ENCODE results near the gene TNS3.

The TNS3 gene

DNA sequence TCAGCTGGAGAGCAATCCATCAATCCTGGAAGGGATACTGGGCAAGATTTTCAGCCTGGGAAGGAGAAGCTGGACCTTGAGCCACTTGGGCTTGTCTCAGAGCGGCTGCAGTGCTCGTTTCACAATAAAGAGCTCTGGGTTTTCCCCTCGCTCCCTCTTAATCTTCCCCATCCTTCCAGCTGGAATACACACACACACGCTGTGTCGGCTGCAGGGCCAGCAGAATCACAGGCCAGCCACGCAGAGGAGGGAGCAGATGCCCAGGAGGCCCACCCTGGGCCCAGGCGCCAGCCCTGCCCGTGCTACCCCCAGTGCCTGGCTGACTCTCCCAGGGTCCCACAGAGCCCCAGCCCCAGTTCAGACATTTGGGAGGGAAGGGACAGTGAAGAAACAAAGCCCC is 255.1 kb downstream of the TNS3 start:
- DNase-seq: no peak

GRCh38 chr7:47326220-47326619 is 255.7 kb downstream of the TNS3 start:
- DNase-seq: no peak

- no peak for DNase-seq
Observed at GRCh38 chr7:47325337-47325736, 256.6 kb downstream of the TNS3 start.

DNA sequence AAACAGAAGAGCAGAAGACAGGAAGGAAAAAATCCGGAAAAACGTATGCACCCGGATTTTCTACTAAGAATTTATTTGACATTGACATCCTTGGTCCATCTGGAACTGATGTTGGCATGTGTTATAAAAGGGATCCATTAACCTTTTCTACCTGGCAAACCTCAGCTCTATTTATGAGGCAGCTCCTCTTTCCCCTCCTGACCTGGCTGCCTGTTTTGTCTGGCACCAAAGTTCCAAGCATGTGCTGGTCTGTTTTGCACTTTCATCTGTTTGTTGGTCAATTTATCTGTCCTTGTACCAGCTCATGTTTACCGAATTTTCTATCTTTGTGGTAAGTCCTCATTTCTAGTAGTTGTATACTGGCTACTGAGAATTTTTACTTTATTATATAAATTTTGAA is 258.0 kb downstream of the TNS3 start:
- no peak for DNase-seq

- DNase-seq: no peak
Observed at GRCh38 chr7:47322731-47323130, 259.2 kb downstream of the TNS3 start.

GRCh38 chr7:47320296-47320695 is 261.6 kb downstream of the TNS3 start:
- no peak for DNase-seq

GRCh38 chr7:47318395-47319182 is 263.3 kb downstream of the TNS3 start:
- DNase-seq: no peak

DNA sequence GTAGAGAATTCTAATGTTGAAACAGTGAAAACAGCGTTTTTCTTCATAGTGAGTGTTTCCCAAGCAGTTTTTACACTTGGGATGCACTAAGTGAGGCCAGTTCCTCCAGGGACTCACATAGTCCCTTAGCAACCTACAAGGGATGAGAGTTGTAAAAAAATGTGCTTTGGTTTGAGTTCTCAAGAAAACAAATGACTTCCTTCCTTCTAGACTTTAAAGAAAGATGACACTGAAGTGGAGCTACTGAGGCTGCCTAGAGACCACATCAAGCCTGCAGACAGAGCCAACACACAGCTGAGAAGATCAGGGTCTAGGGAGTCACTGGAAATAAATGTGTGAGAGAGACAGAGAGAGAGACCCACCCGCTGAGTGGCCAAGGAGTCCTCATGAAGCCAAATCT is 264.4 kb downstream of the TNS3 start:
- no peak for DNase-seq

DNA sequence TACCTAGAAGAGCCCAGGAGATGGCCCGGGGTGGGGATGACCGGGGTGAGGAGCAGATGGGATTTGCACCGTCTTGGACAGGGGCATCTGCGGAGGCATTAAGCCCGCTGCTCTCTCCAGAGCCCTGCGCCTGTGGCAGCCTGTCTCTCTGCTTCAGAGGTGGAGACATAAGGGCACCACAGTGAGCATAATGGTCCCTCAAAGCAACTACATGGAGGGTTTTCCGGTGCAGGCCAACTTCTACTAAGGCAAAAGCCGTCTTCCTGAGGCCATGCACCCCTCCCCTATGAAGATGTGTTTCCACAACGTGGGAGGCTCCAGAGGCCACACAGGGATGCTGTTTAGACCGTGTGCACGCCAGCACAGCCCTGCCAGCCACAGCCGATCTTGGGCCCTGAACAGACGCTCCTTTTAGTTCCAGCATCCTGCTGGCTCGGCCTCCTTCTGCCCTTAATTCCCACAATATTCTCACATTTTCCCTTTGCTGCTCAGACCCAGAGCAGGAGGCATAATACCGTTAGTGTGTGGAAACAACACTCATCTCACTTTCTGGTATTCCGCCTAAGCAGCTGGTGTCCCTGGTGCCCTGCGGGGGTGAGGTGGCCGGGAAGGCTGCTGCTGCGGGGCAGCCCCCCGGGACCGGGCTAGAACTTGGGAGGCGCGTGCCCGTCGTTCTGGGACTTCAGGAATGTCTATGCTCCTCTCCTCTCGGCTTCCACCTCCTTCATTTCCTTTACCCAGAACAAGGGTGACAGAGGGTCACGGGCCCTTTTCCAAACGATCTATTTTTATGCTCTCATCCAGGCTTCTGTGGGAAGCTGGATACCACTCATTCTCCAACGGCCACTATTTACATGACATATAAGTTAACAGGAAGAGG is 266.9 kb downstream of the TNS3 start:
- DNase-seq: no peak

- DNase-seq: no peak
Observed at GRCh38 chr7:47314248-47314647, 267.7 kb downstream of the TNS3 start.

- peak in 1 of 4 experiments; percentile 1 for DNase-seq
Observed at GRCh38 chr7:47313564-47313963, 268.3 kb downstream of the TNS3 start.

- DNase-seq: peak in 1 of 4 experiments; percentile 2
Observed at GRCh38 chr7:47311891-47312290, 270.0 kb downstream of the TNS3 start.

GRCh38 chr7:47310020-47310419 is 271.9 kb downstream of the TNS3 start:
- no peak for DNase-seq

DNA sequence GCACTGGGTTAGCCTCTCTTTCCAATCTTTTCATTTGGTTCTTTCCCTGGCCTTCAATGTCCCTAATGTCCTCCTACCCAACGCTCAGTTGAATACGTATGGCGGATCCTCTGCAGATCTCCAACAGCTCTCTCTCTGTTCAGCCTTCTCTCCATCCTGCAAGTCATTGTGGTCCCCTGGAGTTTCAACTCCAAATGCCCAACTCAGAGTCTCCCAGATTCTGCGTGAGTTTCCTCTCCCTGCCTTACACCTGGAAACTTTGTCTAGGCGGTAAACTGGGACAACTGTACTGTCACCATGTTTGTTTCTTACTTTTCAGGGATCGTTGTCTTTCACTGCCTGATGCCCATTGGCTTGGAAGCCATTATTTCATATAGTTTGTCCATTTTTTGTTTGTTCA is 273.1 kb downstream of the TNS3 start:
- no peak for DNase-seq

DNA sequence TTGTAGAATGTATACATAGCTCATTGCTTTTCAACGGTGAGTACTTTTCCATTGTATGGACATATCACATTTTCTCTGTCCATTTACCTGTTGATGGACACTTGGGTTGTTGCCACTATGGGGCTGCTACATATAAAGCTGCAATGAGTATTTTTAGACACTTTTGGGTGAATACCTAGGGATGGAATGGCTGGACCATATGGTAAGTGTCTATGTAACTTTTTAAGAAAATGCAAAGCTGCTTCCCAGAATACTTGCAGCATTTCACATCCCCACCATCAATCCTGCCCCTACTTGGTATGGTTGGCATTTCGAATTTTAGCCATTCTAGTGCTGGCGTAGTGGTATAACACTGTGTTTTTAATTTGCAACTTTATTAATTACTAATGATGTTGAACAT is 274.6 kb downstream of the TNS3 start:
- no peak for DNase-seq

- peak; percentile 63 to 77 (median 66) for DNase-seq
Observed at GRCh38 chr7:47304727-47305719, 276.9 kb downstream of the TNS3 start.

- no peak for DNase-seq
Observed at GRCh38 chr7:47303695-47304453, 278.0 kb downstream of the TNS3 start.

- no peak for DNase-seq
Observed at GRCh38 chr7:47303014-47303694, 278.8 kb downstream of the TNS3 start.

GRCh38 chr7:47302560-47302959 is 279.4 kb downstream of the TNS3 start:
- DNase-seq: no peak

GRCh38 chr7:47301657-47302295 is 280.1 kb downstream of the TNS3 start:
- DNase-seq: no peak

GRCh38 chr7:47301105-47301477 is 280.8 kb downstream of the TNS3 start:
- DNase-seq: no peak
